H1 (cell line): ENCODE results near the gene CXCL3. TPM values are rescaled to one million over a fixed set of nuclear protein-coding genes. Genes with fewer than 3 reads are reported as not detected.

Source experiments
- CTCF ChIA-PET: fragments of 300-600 bp; sonication (Branson Sonifier 250); formaldehyde crosslinking; loops from one replicate; lab custom pipeline; 2021; ENCODE audit not compliant: partially characterized antibody; lab: Charles Lee
- POLR2A ChIA-PET: fragments of 300-600 bp; sonication (Branson Sonifier 250); formaldehyde crosslinking; loops from one replicate; lab custom pipeline; 2021; ENCODE audit warnings: inconsistent platforms; ENCODE audit not compliant: partially characterized antibody; lab: Charles Lee
- DNase-seq, 2 experiments: peaks; one replicate each; pipeline versions ENCODE4 v3.0.0 to v3.0.0-alpha.2; 2010 to 2022; ENCODE audit warnings: low spot score in 2 of 2, low read depth in 1 of 2, mixed read lengths in 1 of 2
- FAIRE-seq: peaks from 2 replicates; lab custom pipeline; 2011; peaks lifted over from hg19 to GRCh38; lab: Jason Lieb, UNC
- H2AFZ ChIP-seq: 2 replicates; pipeline ENCODE4 v1.8.1; 2012; ENCODE audit warnings: low read length, inconsistent platforms
- H2AK5ac ChIP-seq: 2 replicates; pipeline ENCODE4 v1.6.1; 2013; ENCODE audit warnings: low read depth, low read length
- H2BK120ac ChIP-seq: replicated peaks from 2 replicates; pipeline ENCODE3; 2013; ENCODE audit warnings: low read depth, low read length, inconsistent platforms
- H2BK12ac ChIP-seq: 2 replicates; pipeline ENCODE4 v1.6.1; 2013; ENCODE audit warnings: low read depth, low read length
- H2BK15ac ChIP-seq: 2 replicates; pipeline ENCODE4 v1.6.1; 2013; ENCODE audit warnings: low read length
- H2BK20ac ChIP-seq: 2 replicates; pipeline ENCODE4 v1.6.1; 2013; ENCODE audit warnings: low read length
- H2BK5ac ChIP-seq: 2 replicates; pipeline ENCODE4 v1.6.1; 2013; ENCODE audit warnings: low read depth, low read length
- H3K14ac ChIP-seq: 2 replicates; pipeline ENCODE4 v1.6.1; 2013; ENCODE audit warnings: inconsistent platforms; ENCODE audit not compliant: insufficient read length
- H3K18ac ChIP-seq: 2 replicates; pipeline ENCODE4 v1.6.1; 2013; ENCODE audit warnings: low read length; ENCODE audit errors: extremely low read depth
- H3K23ac ChIP-seq: 2 replicates; pipeline ENCODE4 v1.6.1; 2013; ENCODE audit warnings: inconsistent platforms; ENCODE audit not compliant: insufficient read length
- H3K23me2 ChIP-seq: 2 replicates; pipeline ENCODE4 v1.6.1; 2013; ENCODE audit warnings: low read depth, low read length
- H3K27ac ChIP-seq: 2 replicates; pipeline ENCODE4 v1.6.1; 2011; ENCODE audit warnings: low read depth, low read length, inconsistent platforms
- H3K27me3 ChIP-seq, 4 experiments: replicated peaks in 1 of 4; 1 replicate in 1 of 4; 2 replicates in 3 of 4; pipeline versions ENCODE4 v1.6.1 to v1.8.1; 2011 to 2013; ENCODE audit warnings: low read length in 3 of 4, mild to moderate bottlenecking in 3 of 4, inconsistent platforms in 2 of 4, mixed read lengths in 2 of 4, moderate library complexity in 1 of 4; ENCODE audit not compliant: control insufficient read depth in 3 of 4, insufficient read depth in 3 of 4; ENCODE audit errors: extremely low read depth in 1 of 4
- H3K36me3 ChIP-seq, 4 experiments: 2 replicates each; pipeline versions ENCODE4 v1.6.1 to v1.8.1; 2011 to 2013; ENCODE audit warnings: mild to moderate bottlenecking in 4 of 4, low read length in 3 of 4, moderate library complexity in 2 of 4, control low read depth in 1 of 4, inconsistent platforms in 1 of 4; ENCODE audit not compliant: insufficient read depth in 4 of 4, control insufficient read depth in 2 of 4
- H3K4ac ChIP-seq: replicated peaks from 2 replicates; pipeline ENCODE3; 2013; ENCODE audit warnings: low read length, low read depth, mixed read lengths, inconsistent platforms; ENCODE audit not compliant: insufficient read length
- H3K4me1 ChIP-seq, 4 experiments: replicated peaks in 1 of 4; 1 replicate in 1 of 4; 2 replicates in 3 of 4; pipeline versions ENCODE4 v1.6.1 to v1.8.1; 2011 to 2013; ENCODE audit warnings: low read length in 3 of 4, inconsistent platforms in 2 of 4, mixed read lengths in 1 of 4; ENCODE audit not compliant: insufficient read depth in 4 of 4, control insufficient read depth in 3 of 4
- H3K4me2 ChIP-seq, 2 experiments: 2 replicates each; pipeline versions ENCODE4 v1.6.1 to v1.8.1; 2011 to 2013; ENCODE audit warnings: low read depth in 2 of 2, low read length in 2 of 2, control low read depth in 1 of 2, inconsistent platforms in 1 of 2, mild to moderate bottlenecking in 1 of 2; ENCODE audit not compliant: insufficient read depth in 1 of 2
- H3K4me3 ChIP-seq, 4 experiments: fragments of 200-600, 300-600 bp in 1 of 4; sonication (generic), shearing (Covaris generic), sonication (Bioruptor Twin) in 1 of 4; 2 replicates each; pipeline versions ENCODE4 v1.5.1 to v1.8.1; 2011 to 2016; ENCODE audit warnings: low read length in 4 of 4, low read depth in 3 of 4, control low read depth in 2 of 4, inconsistent platforms in 2 of 4, mild to moderate bottlenecking in 2 of 4, mixed read lengths in 1 of 4, moderate library complexity in 1 of 4; ENCODE audit not compliant: insufficient read depth in 2 of 4; ENCODE audit errors: extremely low read depth in 1 of 4
- H3K56ac ChIP-seq: replicated peaks from 2 replicates; pipeline ENCODE3; 2013; ENCODE audit warnings: low read depth, mild to moderate bottlenecking, mixed read lengths, low read length, inconsistent platforms; ENCODE audit not compliant: insufficient read length
- H3K79me1 ChIP-seq: 2 replicates; pipeline ENCODE4 v1.6.1; 2013; ENCODE audit warnings: low read depth, low read length, control low read depth
- H3K79me2 ChIP-seq, 2 experiments: 2 replicates each; pipeline versions ENCODE4 v1.6.1 to v1.8.1; 2012 to 2013; ENCODE audit warnings: low read length in 2 of 2, mild to moderate bottlenecking in 2 of 2, inconsistent platforms in 1 of 2; ENCODE audit not compliant: insufficient read depth in 2 of 2, control insufficient read depth in 1 of 2
- H3K9ac ChIP-seq, 4 experiments: replicated peaks in 1 of 4; 1 replicate in 1 of 4; 2 replicates in 3 of 4; pipeline versions ENCODE4 v1.6.1 to v1.8.1; 2011 to 2013; ENCODE audit warnings: low read depth in 3 of 4, low read length in 3 of 4, control low read depth in 2 of 4, mild to moderate bottlenecking in 2 of 4, moderate library complexity in 2 of 4, inconsistent platforms in 1 of 4; ENCODE audit errors: extremely low read depth in 1 of 4
- H3K9me3 ChIP-seq, 2 experiments: 2 replicates each; pipeline versions ENCODE4 v1.6.1 to v1.8.1; 2012 to 2013; ENCODE audit warnings: mild to moderate bottlenecking in 2 of 2, moderate library complexity in 2 of 2, control low read depth in 1 of 2, inconsistent platforms in 1 of 2, low read depth in 1 of 2, low read length in 1 of 2, mixed read lengths in 1 of 2; ENCODE audit not compliant: insufficient read depth in 2 of 2
- H4K20me1 ChIP-seq, 2 experiments: replicated peaks in 1 of 2; 2 replicates each; pipeline versions ENCODE3 to v1.8.1; 2011 to 2013; ENCODE audit warnings: inconsistent platforms in 2 of 2, low read length in 2 of 2, mild to moderate bottlenecking in 1 of 2; ENCODE audit not compliant: insufficient read depth in 2 of 2, control insufficient read depth in 1 of 2
- H4K5ac ChIP-seq: 2 replicates; pipeline ENCODE4 v1.6.1; 2013; ENCODE audit warnings: low read length, low read depth, mixed read lengths, inconsistent platforms; ENCODE audit not compliant: insufficient read length
- H4K8ac ChIP-seq: 2 replicates; pipeline ENCODE4 v1.8.0; 2013; ENCODE audit warnings: mild to moderate bottlenecking, moderate library complexity, low read length, inconsistent platforms; ENCODE audit not compliant: insufficient read depth; ENCODE audit errors: extremely low read depth
- H4K91ac ChIP-seq: replicated peaks from 2 replicates; pipeline ENCODE3; 2013; ENCODE audit warnings: low read length, mixed read lengths, inconsistent platforms; ENCODE audit not compliant: insufficient read length
- CHD2 ChIP-seq: IDR thresholded peaks from 2 replicates; pipeline ENCODE4 v1.6.1; 2012; ENCODE audit warnings: low read length, improper control_type of control experiment
- KDM4A ChIP-seq: IDR thresholded peaks from one replicate; pipeline ENCODE4 v1.7.1; 2012; ENCODE audit warnings: low read depth, mild to moderate bottlenecking, moderate library complexity, low read length, inconsistent platforms; ENCODE audit not compliant: severe bottlenecking
- SUZ12 ChIP-seq: fragments of 200-600 bp; sonication (generic); IDR thresholded peaks from 2 replicates; pipeline ENCODE4 v1.6.1; 2012; ENCODE audit warnings: mild to moderate bottlenecking, inconsistent platforms, low read length, moderate library complexity, mixed read lengths
- WGBS, 2 experiments: shearing (Covaris generic) in 1 of 2; methylation state at CpG; one replicate each; pipeline versions ENCODE4 v1.1.6 to v1.1.7; 2013 to 2015; ENCODE audit warnings: low lambda C conversion rate in 2 of 2, mixed read lengths in 2 of 2, inconsistent platforms in 1 of 2, low coverage in 1 of 2, missing lambda C conversion rate in 1 of 2; ENCODE audit not compliant: insufficient replicate concordance in 2 of 2, insufficient coverage in 1 of 2, insufficient read length in 1 of 2; ENCODE audit errors: extremely low coverage in 1 of 2, missing lambda C conversion rate in 1 of 2; 5-methylcytosine and 5-hydroxymethylcytosine counted together
- polyA plus RNA-seq, 7 experiments: library from polyadenylated mRNA; depleted of rRNA in 3 of 7; stranded (reverse) in 5 of 7; unstranded in 2 of 7; fragments of >200 nt in 5 of 7; fragments of 200-250 nt in 2 of 7; gene quantifications; 1 replicate in 5 of 7; 2 replicates in 1 of 7; 4 replicates in 1 of 7; pipeline versions ENCODE4 v1.2.1 to v1.2.3, GENCODE V29; 2011 to 2013; ENCODE audit warnings: missing spikeins in 2 of 7, mixed read lengths in 2 of 7
- total RNA-seq: library from RNA; stranded (reverse); fragmentation: NEBNext Ultra II Directional; extraction: Animal tissue kit (Norgen Biotek cat#: 25700); gene quantifications from 2 replicates; pipeline ENCODE4 v1.2.1, GENCODE V29; 2021

CXCL3 gene
- total and polyA plus RNA-seq, 2 of the 8 experiments (the other 6 are each of a cell fraction or from before 2014, with no cell fraction given): 3.1 to 5.2 TPM

GRCh38 chr4:73992050-73992449, 46.4 kb downstream of the CXCL3 start:
- Histone ChIP-seq H2BK120ac (no peak overlapping the region), H2BK15ac (no peak overlapping the region), H2BK5ac (no peak overlapping the region), H2BK12ac (no peak overlapping the region), H3K14ac (no peak overlapping the region), H4K91ac (no peak overlapping the region), H3K27me3 (no peaks in the 10 kb centered on the region), H4K5ac (no peak overlapping the region), H3K4me3 (no peak overlapping the region), H4K20me1 (no peaks in the 10 kb centered on the region), H3K4me2 (no peak overlapping the region), H3K36me3 (no peaks in the 10 kb centered on the region), H4K8ac (no peak overlapping the region), H3K23ac (no peak overlapping the region), H2AFZ (no peak overlapping the region), H3K18ac (no peak overlapping the region), H3K23me2 (no peaks in the 10 kb centered on the region), H3K9ac (no peak overlapping the region), H3K79me1 (no peaks in the 10 kb centered on the region), H3K79me2 (no peaks in the 10 kb centered on the region), H3K4me1 (peaks cover 0 to 5% (median 0%) of the 10 kb centered on the region in 4 experiments; a peak in 2 of 7 replicates), H2BK20ac (no peak overlapping the region), H2AK5ac (no peak overlapping the region), H3K27ac (no peak overlapping the region), H3K4ac (no peak overlapping the region), H3K56ac (no peak overlapping the region), H3K9me3 (no peaks in the 10 kb centered on the region)
- TF ChIP-seq KDM4A (no peak), SUZ12 (no peak), CHD2 (no peak)
- no peak for FAIRE-seq
- WGBS, 2 experiments: 21% methylated on average over 1 of the region's 1 CpG; no CpG with 5 or more reads in 1 of the 2 experiments
- ChIA-PET CTCF (interaction anchor here (1.1 kb wide), 1 partner anchor 12 kb away, joined by 3 read pairs; no protein-coding TSS in a partner anchor), POLR2A (interaction anchor here (0.7 kb wide), 1 partner anchor 111 kb away, joined by 3 read pairs; no protein-coding TSS in a partner anchor)
- no peak for DNase-seq
